ENCODE results near the gene NAGS. TPM values are rescaled to one million over a fixed set of nuclear protein-coding genes. Genes with fewer than 3 reads are reported as not detected.

The NAGS gene
- total RNA-seq, 2 donors from 2014 or later: 0.92 TPM; not detected in 1

- H3K9me3 ChIP-seq: no peaks in the 10 kb centered on the region
- no peak for DNase-seq (ENCODE audit: low spot score)
- H3K36me3 ChIP-seq: no peaks in the 10 kb centered on the region
- no peak for TF ChIP-seq CTCF (IDR thresholded peaks at IDR 0.05)
- H3K27me3 ChIP-seq (replicated peaks; ENCODE audit: insufficient read depth): peaks cover 18% of the 10 kb centered on the region
- ATAC-seq (ENCODE audit: insufficient number of reproducible peaks, low FRiP score, low read depth): no peak
- H3K27ac ChIP-seq: no peak overlapping the region
- H3K4me1 ChIP-seq (ENCODE audit: control insufficient read depth in 1 of 2, low read depth in 2 of 2): peaks cover 6 to 10% of the 10 kb centered on the region in 2 donors
- no peak overlapping the region for H3K4me3 ChIP-seq
Observed at GRCh38 chr17:43979671-43980070, 24.8 kb upstream of the NAGS start.

DNA sequence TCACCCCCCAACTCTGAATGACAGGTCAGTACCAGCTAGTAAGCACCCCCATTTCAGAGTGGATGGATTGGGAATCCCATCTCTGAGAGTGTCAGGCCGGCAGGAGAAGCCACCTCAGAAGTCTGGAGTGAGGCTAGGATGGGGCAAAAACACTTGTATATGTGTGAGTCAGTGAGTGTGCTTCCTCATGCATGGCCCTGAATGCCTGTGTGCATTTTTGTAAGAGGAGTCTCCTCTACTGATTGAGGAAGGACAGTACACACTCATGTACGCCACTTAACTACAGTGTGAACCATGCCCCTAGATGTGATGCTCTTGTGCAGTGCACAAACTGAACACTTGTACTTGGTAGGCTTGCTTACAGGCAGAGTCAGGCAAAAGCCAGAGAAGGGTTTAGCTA, 22.3 kb upstream of the NAGS start:
- H3K27me3 ChIP-seq (replicated peaks; ENCODE audit: insufficient read depth): peaks cover 18% of the 10 kb centered on the region
- no peaks in the 10 kb centered on the region for H3K36me3 ChIP-seq
- H3K4me1 ChIP-seq (ENCODE audit: control insufficient read depth in 1 of 2, low read depth in 2 of 2): peaks cover 6 to 10% of the 10 kb centered on the region in 2 donors
- no peak for TF ChIP-seq CTCF (IDR thresholded peaks at IDR 0.05)
- DNase-seq (ENCODE audit: low spot score): no peak
- no peak overlapping the region for H3K27ac ChIP-seq
- no peak overlapping the region for H3K4me3 ChIP-seq
- no peaks in the 10 kb centered on the region for H3K9me3 ChIP-seq
- ATAC-seq (ENCODE audit: insufficient number of reproducible peaks, low FRiP score, low read depth): no peak

DNA sequence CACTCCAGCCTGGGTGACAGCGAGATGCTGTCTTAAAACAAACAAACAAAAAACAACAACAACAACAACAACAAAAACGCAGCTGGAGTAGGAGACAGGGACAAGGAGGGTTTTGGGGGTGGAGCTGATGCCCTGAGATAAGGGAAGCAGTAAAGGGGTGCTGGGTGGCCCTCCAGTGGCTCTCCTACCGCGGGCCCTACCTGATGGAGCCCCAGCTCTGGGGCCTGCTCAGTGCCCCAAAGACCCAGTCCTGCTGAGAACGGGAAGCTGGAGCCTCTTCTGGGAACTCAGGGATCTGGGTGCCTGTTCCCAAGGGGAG, 21.3 kb upstream of the NAGS start:
- no peaks in the 10 kb centered on the region for H3K9me3 ChIP-seq
- ATAC-seq (ENCODE audit: insufficient number of reproducible peaks, low FRiP score, low read depth): no peak
- no peaks in the 10 kb centered on the region for H3K36me3 ChIP-seq
- no peak for TF ChIP-seq CTCF (IDR thresholded peaks at IDR 0.05)
- DNase-seq (ENCODE audit: low spot score): no peak
- H3K4me1 ChIP-seq (ENCODE audit: control insufficient read depth in 1 of 2, low read depth in 2 of 2): peaks cover 6 to 10% of the 10 kb centered on the region in 2 donors
- peaks cover 18% of the 10 kb centered on the region for H3K27me3 ChIP-seq (replicated peaks; ENCODE audit: insufficient read depth)
- no peak overlapping the region for H3K27ac ChIP-seq
- no peak overlapping the region for H3K4me3 ChIP-seq

DNA sequence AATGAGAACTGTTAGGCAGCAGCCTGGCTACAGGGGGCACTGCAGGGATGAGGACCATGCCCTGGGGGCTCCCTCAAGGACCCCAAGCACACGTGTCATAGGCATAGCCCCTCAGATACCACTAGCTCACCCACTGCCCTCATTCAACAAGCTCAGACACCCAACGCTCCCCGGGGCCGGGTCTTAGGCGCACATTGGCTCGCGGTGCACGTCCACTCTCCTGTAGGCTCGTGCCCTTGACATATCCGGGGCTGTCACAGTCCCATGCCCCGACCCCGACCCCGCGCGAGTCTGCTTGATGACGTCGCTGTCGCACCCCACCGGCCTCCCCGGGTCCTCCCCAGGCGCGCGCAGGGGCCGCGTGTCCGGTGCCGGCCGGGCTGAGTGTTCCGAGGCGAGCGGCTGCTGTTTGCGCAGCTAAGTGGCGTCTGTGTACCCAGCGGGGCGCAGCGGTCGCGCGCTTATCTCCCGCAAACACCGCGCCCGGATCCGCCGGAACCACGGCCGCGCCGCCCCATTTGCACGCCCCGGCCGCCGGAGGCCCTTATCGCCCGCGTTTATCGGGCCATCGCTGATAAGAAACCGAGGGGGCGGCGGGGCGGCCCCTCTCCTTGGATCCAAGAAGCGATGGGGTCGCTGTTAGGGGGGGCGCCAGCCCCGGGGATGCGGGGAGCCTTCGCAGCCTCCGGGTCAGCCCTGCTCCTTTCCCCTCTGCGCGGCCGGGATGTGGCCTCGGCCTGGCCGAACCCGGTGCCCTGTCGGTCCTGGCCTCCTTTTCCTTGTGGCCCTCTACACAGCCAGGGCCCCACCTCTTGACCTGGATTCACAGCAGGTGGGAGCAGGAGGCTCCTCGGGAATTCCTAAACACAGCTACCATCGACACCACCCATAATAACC, 20.7 kb upstream of the NAGS start:
- Histone ChIP-seq H3K9me3 (no peaks in the 10 kb centered on the region), H3K4me3 (peak overlapping the region; percentile 65), H3K36me3 (no peaks in the 10 kb centered on the region), H3K27ac (no peak overlapping the region), H3K27me3 (replicated peaks; ENCODE audit: insufficient read depth) (peaks cover 18% of the 10 kb centered on the region), H3K4me1 (ENCODE audit: control insufficient read depth in 1 of 2, low read depth in 2 of 2) (peaks cover 6 to 10% of the 10 kb centered on the region in 2 donors)
- no peak for TF ChIP-seq CTCF (IDR thresholded peaks at IDR 0.05)
- no peak for ATAC-seq (ENCODE audit: insufficient number of reproducible peaks, low FRiP score, low read depth)
- no peak for DNase-seq (ENCODE audit: low spot score)

DNA sequence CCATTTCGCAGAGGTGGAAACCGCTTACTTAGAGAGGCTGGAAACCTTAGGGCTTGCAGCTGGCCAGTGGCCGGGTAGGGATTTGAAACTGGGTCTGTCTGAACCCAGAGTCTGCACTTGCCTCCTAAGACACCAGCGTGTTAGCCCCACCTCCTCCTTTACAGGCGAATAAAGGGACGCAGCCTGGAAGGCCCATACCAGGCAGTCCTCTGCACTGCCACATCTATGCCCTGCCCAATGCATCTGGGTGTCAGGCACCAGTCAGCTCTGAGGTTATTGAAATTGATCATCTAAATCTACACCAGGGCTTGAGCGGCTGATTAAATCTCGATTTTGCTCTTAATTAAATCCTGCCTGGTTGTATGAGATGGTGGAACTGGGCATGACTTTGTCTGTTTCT, 19.9 kb upstream of the NAGS start:
- Histone ChIP-seq H3K36me3 (no peaks in the 10 kb centered on the region), H3K9me3 (no peaks in the 10 kb centered on the region), H3K27ac (no peak overlapping the region), H3K4me1 (ENCODE audit: control insufficient read depth in 1 of 2, low read depth in 2 of 2) (peaks cover 6 to 10% of the 10 kb centered on the region in 2 donors), H3K4me3 (peak overlapping the region; percentile 65), H3K27me3 (replicated peaks; ENCODE audit: insufficient read depth) (peaks cover 18% of the 10 kb centered on the region)
- no peak for DNase-seq (ENCODE audit: low spot score)
- no peak for ATAC-seq (ENCODE audit: insufficient number of reproducible peaks, low FRiP score, low read depth)
- no peak for TF ChIP-seq CTCF (IDR thresholded peaks at IDR 0.05)
